ENCODE data around the gene ARAF.

DNA sequence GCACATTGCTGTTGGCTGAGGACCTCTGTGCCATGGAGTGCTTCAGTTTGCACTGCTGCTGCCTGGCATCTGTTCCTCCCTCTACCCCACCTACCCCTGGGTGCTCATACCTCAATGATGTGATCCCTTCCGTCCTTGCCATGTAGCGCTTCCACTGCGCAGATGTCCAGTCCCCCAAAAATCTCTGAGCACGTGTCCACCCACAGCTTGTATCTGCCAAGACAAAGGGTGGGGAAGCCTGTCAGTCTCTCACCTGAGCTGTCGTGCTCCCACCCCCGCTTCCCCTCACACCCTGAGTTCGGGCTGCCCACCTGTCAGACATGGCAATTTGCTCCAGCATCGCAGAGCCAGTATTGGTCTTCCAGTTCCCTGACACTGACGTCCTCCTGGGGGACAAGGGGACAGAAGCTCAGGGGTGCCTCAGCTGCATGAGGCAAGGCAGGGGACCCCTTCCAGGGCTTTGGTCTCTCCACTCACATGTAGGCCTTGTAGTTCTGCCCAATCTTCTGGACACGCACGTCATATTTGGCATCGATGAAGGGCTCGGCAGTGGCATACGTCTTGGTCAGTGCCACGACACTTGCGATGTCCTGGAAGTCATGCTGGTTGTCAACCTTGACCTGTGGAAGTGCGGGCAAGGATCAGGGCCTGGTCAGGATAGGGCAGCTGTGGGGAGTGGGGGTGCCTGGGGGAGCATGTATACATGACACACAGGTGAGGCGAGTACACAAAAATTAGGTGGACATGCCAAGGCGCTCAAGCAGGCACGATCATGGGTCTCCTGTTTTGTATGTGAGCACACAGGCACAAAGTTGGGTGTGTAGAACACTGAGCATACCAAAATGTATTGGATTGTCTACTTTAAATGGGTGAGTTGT, 15.3 kb downstream of the ARAF start:
- TF ChIP-seq EZH2 (IDR thresholded peaks at IDR 0.05; ENCODE audit: low read depth): no peak
- TF ChIP-seq, protein P1, sequence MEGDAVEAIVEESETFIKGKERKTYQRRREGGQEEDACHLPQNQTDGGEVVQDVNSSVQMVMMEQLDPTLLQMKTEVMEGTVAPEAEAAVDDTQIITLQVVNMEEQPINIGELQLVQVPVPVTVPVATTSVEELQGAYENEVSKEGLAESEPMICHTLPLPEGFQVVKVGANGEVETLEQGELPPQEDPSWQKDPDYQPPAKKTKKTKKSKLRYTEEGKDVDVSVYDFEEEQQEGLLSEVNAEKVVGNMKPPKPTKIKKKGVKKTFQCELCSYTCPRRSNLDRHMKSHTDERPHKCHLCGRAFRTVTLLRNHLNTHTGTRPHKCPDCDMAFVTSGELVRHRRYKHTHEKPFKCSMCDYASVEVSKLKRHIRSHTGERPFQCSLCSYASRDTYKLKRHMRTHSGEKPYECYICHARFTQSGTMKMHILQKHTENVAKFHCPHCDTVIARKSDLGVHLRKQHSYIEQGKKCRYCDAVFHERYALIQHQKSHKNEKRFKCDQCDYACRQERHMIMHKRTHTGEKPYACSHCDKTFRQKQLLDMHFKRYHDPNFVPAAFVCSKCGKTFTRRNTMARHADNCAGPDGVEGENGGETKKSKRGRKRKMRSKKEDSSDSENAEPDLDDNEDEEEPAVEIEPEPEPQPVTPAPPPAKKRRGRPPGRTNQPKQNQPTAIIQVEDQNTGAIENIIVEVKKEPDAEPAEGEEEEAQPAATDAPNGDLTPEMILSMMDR (conservative IDR thresholded peaks at IDR 0.05): no peak
